ENCODE data around the gene SPATS2L.

The SPATS2L gene

GRCh38 chr2:200528228-200528627 lies 221.7 kb downstream of the SPATS2L start:
- TF ChIP-seq MYC (IDR thresholded peaks at IDR 0.05; ENCODE audit: low read depth, low read length) (no peak), POLR2A (IDR thresholded peaks at IDR 0.05; ENCODE audit: extremely low read depth, insufficient read length) (no peak), CTCF (IDR thresholded peaks at IDR 0.05; ENCODE audit: low read depth, low read length) (no peak), MAX (IDR thresholded peaks at IDR 0.05; ENCODE audit: low read depth, low read length) (no peak)
- H3K4me3 ChIP-seq (ENCODE audit: low read depth, low read length) = no peak overlapping the region
- DNase-seq (ENCODE audit: low read depth) = no peak
